HEK293 (cell line): ENCODE data around the gene AJUBA.

ENCODE experiments used
- HOXD13 ChIP-seq: sonication (generic); formaldehyde crosslinking; IDR thresholded peaks from 2 replicates; pipeline ENCODE4 v1.8.0; 2022; ENCODE audit warnings: missing genetic modification reagents, borderline replicate concordance
- SP2 ChIP-seq: fragments of 450-650 bp; formaldehyde crosslinking; IDR thresholded peaks from 2 replicates; pipeline ENCODE4 v1.5.1; 2016; ENCODE audit warnings: missing biosample characterization, missing genetic modification characterization
- ZFHX2 ChIP-seq: fragments of 450-650 bp; formaldehyde crosslinking; conservative IDR thresholded peaks from 2 replicates; pipeline ENCODE4 v1.5.1; 2016; ENCODE audit warnings: missing biosample characterization, missing genetic modification characterization
- ZNF202 ChIP-seq: fragments of 450-650 bp; formaldehyde crosslinking; IDR thresholded peaks from 2 replicates; pipeline ENCODE4 v1.5.1; 2016; ENCODE audit warnings: missing biosample characterization, missing genetic modification characterization, borderline replicate concordance
- ZNF24 ChIP-seq: fragments of 450-650 bp; formaldehyde crosslinking; IDR thresholded peaks from 2 replicates; pipeline ENCODE4 v1.5.1; 2016; ENCODE audit warnings: missing biosample characterization, missing genetic modification characterization
- ZNF274 ChIP-seq, 2 experiments: fragments of 200-500 bp in 1 of 2; fragments of 450-650 bp in 1 of 2; sonication (Bioruptor generic) in 1 of 2; formaldehyde crosslinking in 1 of 2; IDR thresholded peaks; 2 replicates each; pipeline versions ENCODE4 v1.5.1 to v1.6.1; 2014 to 2016; ENCODE audit warnings: borderline replicate concordance in 1 of 2, inconsistent platforms in 1 of 2, low read length in 1 of 2, missing biosample characterization in 1 of 2, missing genetic modification characterization in 1 of 2
- ZNF610 ChIP-seq: fragments of 450-650 bp; formaldehyde crosslinking; IDR thresholded peaks from 2 replicates; pipeline ENCODE4 v1.5.1; 2016; ENCODE audit warnings: missing biosample characterization, missing genetic modification characterization, borderline replicate concordance
- TF ChIP-seq, protein P1 (sequence below): fragments of 450-650 bp; formaldehyde crosslinking; IDR thresholded peaks from 2 replicates; pipeline ENCODE4 v1.5.1; 2016; ENCODE audit warnings: missing biosample characterization, missing genetic modification characterization
- TF ChIP-seq, protein P2 (sequence below): fragments of 450-650 bp; formaldehyde crosslinking; IDR thresholded peaks from 2 replicates; pipeline ENCODE4 v1.5.1; 2017; ENCODE audit warnings: missing biosample characterization, missing genetic modification characterization
- TF ChIP-seq, protein P3 (sequence below): fragments of 450-650 bp; formaldehyde crosslinking; IDR thresholded peaks from 2 replicates; pipeline ENCODE4 v1.5.1; 2016; ENCODE audit warnings: missing biosample characterization, missing genetic modification characterization
- TF ChIP-seq, protein P4 (sequence below): fragments of 450-650 bp; formaldehyde crosslinking; IDR thresholded peaks from 2 replicates; pipeline ENCODE4 v1.5.1; 2017; ENCODE audit warnings: missing biosample characterization, missing genetic modification characterization

DNA sequence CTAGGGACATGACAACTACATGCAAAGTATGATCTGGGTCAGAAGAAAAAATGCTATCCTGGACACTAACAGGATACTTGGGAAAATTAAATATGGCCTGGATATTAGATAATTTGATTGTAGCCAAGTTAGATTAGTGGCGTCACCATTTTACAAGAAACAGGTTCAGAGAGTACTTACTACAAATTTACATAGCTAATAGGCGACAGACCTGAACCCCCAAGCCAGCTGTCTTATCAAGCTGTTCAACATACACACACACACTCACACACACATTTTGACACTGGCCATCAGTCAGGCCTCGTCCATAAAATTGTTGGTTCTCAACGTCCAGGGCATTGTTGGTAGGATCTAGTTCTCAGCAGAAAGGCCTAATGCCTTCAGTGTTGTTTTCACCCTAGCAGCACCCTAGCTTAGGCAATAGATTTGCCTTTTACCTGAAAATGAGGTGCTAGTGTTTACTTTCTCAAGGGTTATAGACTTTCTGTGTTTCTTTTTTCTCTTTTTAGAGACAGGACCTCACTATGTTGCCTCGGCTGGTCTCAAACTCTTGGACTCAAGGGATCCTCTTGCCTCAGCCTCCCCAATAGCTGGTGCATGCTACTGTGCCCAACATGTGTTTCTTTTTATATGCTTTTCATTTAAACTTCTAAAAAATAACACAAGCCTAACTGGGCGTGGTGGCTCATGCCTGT is 30.9 kb upstream of the AJUBA start:
- TF ChIP-seq ZNF24 (tag by site-specific recombination) = no peak
- TF ChIP-seq ZFHX2 (tag by site-specific recombination) = no peak
- TF ChIP-seq ZNF610 = no peak
- TF ChIP-seq, protein P1, sequence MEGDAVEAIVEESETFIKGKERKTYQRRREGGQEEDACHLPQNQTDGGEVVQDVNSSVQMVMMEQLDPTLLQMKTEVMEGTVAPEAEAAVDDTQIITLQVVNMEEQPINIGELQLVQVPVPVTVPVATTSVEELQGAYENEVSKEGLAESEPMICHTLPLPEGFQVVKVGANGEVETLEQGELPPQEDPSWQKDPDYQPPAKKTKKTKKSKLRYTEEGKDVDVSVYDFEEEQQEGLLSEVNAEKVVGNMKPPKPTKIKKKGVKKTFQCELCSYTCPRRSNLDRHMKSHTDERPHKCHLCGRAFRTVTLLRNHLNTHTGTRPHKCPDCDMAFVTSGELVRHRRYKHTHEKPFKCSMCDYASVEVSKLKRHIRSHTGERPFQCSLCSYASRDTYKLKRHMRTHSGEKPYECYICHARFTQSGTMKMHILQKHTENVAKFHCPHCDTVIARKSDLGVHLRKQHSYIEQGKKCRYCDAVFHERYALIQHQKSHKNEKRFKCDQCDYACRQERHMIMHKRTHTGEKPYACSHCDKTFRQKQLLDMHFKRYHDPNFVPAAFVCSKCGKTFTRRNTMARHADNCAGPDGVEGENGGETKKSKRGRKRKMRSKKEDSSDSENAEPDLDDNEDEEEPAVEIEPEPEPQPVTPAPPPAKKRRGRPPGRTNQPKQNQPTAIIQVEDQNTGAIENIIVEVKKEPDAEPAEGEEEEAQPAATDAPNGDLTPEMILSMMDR (tag by site-specific recombination) = no peak
- TF ChIP-seq ZNF202 (tag by site-specific recombination) = no peak
- TF ChIP-seq, protein P2, sequence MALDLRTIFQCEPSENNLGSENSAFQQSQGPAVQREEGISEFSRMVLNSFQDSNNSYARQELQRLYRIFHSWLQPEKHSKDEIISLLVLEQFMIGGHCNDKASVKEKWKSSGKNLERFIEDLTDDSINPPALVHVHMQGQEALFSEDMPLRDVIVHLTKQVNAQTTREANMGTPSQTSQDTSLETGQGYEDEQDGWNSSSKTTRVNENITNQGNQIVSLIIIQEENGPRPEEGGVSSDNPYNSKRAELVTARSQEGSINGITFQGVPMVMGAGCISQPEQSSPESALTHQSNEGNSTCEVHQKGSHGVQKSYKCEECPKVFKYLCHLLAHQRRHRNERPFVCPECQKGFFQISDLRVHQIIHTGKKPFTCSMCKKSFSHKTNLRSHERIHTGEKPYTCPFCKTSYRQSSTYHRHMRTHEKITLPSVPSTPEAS (tag by site-specific recombination) = no peak
- no peak for TF ChIP-seq HOXD13 (CRISPR knock-in tag)
- TF ChIP-seq, protein P3, sequence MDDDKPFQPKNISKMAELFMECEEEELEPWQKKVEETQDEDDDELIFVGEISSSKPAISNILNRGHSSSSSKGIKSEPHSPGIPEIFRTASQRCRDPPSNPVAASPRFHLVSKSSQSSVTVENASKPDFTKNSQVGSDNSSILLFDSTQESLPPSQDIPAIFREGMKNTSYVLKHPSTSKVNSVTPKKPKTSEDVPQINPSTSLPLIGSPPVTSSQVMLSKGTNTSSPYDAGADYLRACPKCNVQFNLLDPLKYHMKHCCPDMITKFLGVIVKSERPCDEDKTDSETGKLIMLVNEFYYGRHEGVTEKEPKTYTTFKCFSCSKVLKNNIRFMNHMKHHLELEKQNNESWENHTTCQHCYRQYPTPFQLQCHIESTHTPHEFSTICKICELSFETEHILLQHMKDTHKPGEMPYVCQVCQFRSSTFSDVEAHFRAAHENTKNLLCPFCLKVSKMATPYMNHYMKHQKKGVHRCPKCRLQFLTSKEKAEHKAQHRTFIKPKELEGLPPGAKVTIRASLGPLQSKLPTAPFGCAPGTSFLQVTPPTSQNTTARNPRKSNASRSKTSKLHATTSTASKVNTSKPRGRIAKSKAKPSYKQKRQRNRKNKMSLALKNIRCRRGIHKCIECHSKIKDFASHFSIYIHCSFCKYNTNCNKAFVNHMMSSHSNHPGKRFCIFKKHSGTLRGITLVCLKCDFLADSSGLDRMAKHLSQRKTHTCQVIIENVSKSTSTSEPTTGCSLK (tag by site-specific recombination) = no peak
- TF ChIP-seq SP2 = no peak
- TF ChIP-seq ZNF274 (IDR thresholded peaks at IDR 0.05; ENCODE audit: low read length) = no peak
- no peak for TF ChIP-seq ZNF274 (tag by site-specific recombination; IDR thresholded peaks at IDR 0.05; ENCODE audit: borderline replicate concordance)
- TF ChIP-seq, protein P4, sequence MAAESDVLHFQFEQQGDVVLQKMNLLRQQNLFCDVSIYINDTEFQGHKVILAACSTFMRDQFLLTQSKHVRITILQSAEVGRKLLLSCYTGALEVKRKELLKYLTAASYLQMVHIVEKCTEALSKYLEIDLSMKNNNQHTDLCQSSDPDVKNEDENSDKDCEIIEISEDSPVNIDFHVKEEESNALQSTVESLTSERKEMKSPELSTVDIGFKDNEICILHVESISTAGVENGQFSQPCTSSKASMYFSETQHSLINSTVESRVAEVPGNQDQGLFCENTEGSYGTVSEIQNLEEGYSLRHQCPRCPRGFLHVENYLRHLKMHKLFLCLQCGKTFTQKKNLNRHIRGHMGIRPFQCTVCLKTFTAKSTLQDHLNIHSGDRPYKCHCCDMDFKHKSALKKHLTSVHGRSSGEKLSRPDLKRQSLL (tag by site-specific recombination) = no peak
